ENCODE data around the gene YWHAB.

DNA sequence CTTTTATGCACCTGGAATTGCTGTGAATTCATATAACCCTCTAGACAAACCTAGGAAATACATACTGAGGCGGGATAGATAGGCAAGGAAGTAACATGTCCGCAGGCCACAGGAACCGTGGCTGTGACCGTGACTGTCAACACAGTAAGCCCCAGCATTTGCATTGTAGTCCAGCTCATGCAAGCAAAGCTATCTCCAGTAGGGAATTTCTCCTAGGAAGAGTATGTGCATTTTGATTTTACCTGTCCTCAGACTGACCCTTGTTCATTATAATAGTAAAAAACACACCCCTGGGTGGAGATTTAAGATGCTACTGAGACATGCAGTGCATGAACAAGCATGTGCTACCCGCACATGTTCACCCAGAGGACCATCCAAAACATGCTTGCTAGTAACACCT lies 44.7 kb upstream of the YWHAB start:
- no peak for TF ChIP-seq CTCF (IDR thresholded peaks at IDR 0.05)
- TF ChIP-seq POLR2A (IDR thresholded peaks at IDR 0.05) = no peak
